K562 treated with DMSO at 1 percent for 48 hours (cell line): ENCODE measurements around the gene ARL9. TPM values are rescaled to one million over a fixed set of nuclear protein-coding genes. Genes with fewer than 3 reads are reported as not detected.

Experiments
- total RNA-seq: library from RNA; unstranded; fragments of 300-600 nt; gene quantifications from 2 replicates; pipeline ENCODE4 v1.2.3, GENCODE V29; 2022; ENCODE audit warnings: low replicate concordance; ENCODE audit errors: extremely low read depth

The ARL9 gene
- not detected in 2 replicates for total RNA-seq

GRCh38 chr4:56505269-56506130, at the start of gene ARL9:
TSS of gene ARL9 (plus strand) at chr4:56505791. CDS start at chr4:56505863, 72 bp downstream.

GRCh38 chr4:56467284-56468096, 38.1 kb upstream of the ARL9 start, which contains the start of gene SRP72:
TSS of gene SRP72 (plus strand) at chr4:56467617. CDS start at chr4:56467636, 19 bp downstream.

Other genes starting within 250 kb of the ARL9 start
- not detected in 2 replicates for gene AASDH, start 118.3 kb upstream of the ARL9 start, total RNA-seq
- not detected in 2 replicates for gene PPAT, start 70.2 kb upstream of the ARL9 start, total RNA-seq
- not detected in 2 replicates for gene PAICS, start 69.5 kb upstream of the ARL9 start, total RNA-seq
- not detected in 2 replicates for gene SRP72, start 38.2 kb upstream of the ARL9 start, total RNA-seq
- not detected in 2 replicates for gene HOPX, start 175.5 kb downstream of the ARL9 start, total RNA-seq